Ascending aorta (tissue), 2 donors: ENCODE data around the gene PCBP3. TPM values are rescaled to one million over a fixed set of nuclear protein-coding genes. Genes with fewer than 3 reads are reported as not detected.

Source experiments
- DNase-seq, 2 donors: peaks; one replicate each; pipeline ENCODE4 v3.0.0-alpha.2; 2019; ENCODE audit warnings: low spot score in 2 of 2
- H3K27ac ChIP-seq, 2 donors: fragments of 200-600 bp; sonication (generic); one replicate each; pipeline ENCODE4 v1.5.1; 2016 to 2017; ENCODE audit warnings: mild to moderate bottlenecking in 1 of 2
- H3K27me3 ChIP-seq: fragments of 200-600 bp; sonication (generic); one replicate; pipeline ENCODE4 v1.5.1; 2017
- H3K36me3 ChIP-seq, 2 donors: fragments of 200-600 bp; sonication (generic); one replicate each; pipeline ENCODE4 v1.5.1; 2016
- H3K4me1 ChIP-seq, 2 donors: fragments of 200-600 bp; sonication (generic); one replicate each; pipeline ENCODE4 v1.5.1; 2016 to 2017; ENCODE audit warnings: mild to moderate bottlenecking in 1 of 2
- H3K4me3 ChIP-seq, 2 donors: fragments of 200-600 bp; sonication (generic); one replicate each; pipeline ENCODE4 v1.5.1; 2016 to 2017; ENCODE audit warnings: mild to moderate bottlenecking in 1 of 2
- H3K9me3 ChIP-seq, 2 donors: fragments of 200-600 bp; sonication (generic); one replicate each; pipeline ENCODE4 v1.5.1; 2016
- intact Hi-C: fragments of 100-400 bp; cut with DNase I; formaldehyde crosslinking; loops from one replicate; pipeline ENCODE4 v1.15.1; 2023
- total RNA-seq: library from RNA; depleted of rRNA; stranded (reverse); fragments of >200 nt; gene quantifications from one replicate; pipeline ENCODE4 v1.1.0, GENCODE V29; 2016
- TF ChIP-seq, protein P1 (sequence below), 3 experiments: fragments of 200-600 bp in 2 of 3; fragments of 450-650 bp in 1 of 3; sonication (generic) in 2 of 3; IDR thresholded peaks; one replicate each; pipeline ENCODE4 v1.5.1; 2016 to 2019; ENCODE audit warnings: antibody characterized with exemption in 3 of 3, mild to moderate bottlenecking in 1 of 3, moderate library complexity in 1 of 3

PCBP3 gene
- total RNA-seq, 1 donor from 2014 or later: not detected

DNA sequence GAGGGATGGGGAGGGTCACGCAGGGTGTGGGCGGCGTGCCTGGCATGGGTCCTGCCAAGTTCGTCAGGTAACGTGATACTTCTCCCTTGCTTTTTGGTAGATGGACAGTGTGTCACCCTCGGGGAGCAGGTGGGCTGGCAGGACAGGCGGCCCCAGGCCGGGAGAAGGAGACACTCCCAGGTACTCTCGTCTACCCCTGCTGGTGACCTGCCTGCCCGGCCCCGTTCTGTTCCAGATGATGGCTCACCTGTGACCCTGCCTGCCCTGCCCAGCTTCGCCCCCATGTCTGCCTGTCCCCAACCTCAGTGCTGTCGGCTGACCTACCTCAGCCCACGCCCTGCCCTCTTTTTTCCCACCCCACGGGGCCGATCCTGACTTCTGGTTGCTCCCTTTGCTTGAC, 144.7 kb downstream of the PCBP3 start:
- no peaks in the 10 kb centered on the region for H3K9me3 ChIP-seq
- no peak overlapping the region for H3K4me3 ChIP-seq
- H3K27me3 ChIP-seq: no peaks in the 10 kb centered on the region
- no peak for DNase-seq
- intact Hi-C loops: no loop called here
- TF ChIP-seq, protein P1, sequence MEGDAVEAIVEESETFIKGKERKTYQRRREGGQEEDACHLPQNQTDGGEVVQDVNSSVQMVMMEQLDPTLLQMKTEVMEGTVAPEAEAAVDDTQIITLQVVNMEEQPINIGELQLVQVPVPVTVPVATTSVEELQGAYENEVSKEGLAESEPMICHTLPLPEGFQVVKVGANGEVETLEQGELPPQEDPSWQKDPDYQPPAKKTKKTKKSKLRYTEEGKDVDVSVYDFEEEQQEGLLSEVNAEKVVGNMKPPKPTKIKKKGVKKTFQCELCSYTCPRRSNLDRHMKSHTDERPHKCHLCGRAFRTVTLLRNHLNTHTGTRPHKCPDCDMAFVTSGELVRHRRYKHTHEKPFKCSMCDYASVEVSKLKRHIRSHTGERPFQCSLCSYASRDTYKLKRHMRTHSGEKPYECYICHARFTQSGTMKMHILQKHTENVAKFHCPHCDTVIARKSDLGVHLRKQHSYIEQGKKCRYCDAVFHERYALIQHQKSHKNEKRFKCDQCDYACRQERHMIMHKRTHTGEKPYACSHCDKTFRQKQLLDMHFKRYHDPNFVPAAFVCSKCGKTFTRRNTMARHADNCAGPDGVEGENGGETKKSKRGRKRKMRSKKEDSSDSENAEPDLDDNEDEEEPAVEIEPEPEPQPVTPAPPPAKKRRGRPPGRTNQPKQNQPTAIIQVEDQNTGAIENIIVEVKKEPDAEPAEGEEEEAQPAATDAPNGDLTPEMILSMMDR (IDR thresholded peaks at IDR 0.05): no peak
- H3K36me3 ChIP-seq: no peaks in the 10 kb centered on the region
- no peak overlapping the region for H3K27ac ChIP-seq
- no peaks in the 10 kb centered on the region for H3K4me1 ChIP-seq

DNA sequence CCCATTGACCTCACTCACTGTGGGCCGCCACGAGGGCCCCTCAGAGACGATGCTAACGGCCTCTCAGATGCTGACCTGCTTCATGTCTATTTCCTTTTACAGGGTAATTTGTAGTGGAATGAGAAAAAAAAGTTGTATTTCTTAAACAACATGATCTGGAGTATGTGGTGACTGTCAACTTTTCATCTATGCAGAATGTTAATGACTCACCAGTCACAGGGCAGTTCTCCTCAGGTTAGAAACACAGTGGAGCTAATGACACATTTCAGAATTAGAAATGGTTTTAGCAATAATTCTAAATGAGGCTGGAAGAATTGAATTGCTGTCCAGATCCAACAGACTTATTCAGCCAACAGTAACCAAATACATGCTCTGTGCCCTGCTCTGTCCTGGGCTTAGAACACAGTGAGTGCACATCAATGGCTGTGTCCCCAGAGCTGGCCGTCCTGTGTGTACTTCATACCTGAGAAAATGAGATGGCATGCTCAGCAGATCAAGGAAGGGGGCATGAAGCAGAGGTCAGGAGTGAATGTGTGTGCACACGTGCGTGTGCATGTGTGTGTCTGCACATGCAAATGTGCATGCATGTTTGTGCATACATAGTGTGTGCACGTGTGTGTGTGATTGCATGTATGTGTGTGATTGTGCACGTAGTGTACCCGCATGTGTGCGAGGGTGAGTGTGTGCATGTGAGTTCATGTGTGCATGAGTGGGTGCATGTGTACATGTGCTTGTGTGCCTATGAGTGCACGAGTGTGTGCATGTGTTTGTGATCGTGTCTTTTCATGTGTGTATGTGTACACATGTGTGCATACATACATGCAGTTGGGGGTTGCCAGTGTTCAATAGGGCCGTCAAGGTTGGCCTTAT, 145.3 kb downstream of the PCBP3 start:
- DNase-seq: no peak
- TF ChIP-seq, protein P1 (IDR thresholded peaks at IDR 0.05): no peak
- H3K36me3 ChIP-seq: no peaks in the 10 kb centered on the region
- no peaks in the 10 kb centered on the region for H3K9me3 ChIP-seq
- intact Hi-C loops: no loop called here
- no peak overlapping the region for H3K4me3 ChIP-seq
- H3K4me1 ChIP-seq: no peaks in the 10 kb centered on the region
- no peak overlapping the region for H3K27ac ChIP-seq
- no peaks in the 10 kb centered on the region for H3K27me3 ChIP-seq

DNA sequence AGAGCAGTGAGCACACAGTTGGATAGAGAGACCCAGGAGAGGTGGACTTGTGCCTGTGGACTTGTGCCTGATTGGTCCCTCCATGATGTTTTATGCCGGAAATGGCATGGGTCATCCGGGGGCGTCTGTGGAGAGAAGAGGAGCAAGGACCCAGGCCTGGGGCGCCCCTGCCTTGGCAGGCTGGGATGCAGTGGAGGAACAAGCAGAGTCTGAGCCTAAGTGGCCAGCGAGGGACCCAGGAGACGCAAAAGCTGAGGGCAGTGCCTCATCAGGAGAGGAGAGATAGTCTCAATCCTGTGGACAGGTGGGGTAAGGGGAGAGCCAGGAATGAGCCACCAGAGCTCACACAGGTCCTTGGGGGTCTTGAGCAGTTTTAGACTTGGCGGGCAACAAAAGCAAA, 146.9 kb downstream of the PCBP3 start:
- no peaks in the 10 kb centered on the region for H3K4me1 ChIP-seq
- no peak overlapping the region for H3K4me3 ChIP-seq
- intact Hi-C loops: no loop called here
- DNase-seq: no peak
- no peaks in the 10 kb centered on the region for H3K27me3 ChIP-seq
- H3K27ac ChIP-seq: no peak overlapping the region
- no peaks in the 10 kb centered on the region for H3K36me3 ChIP-seq
- no peaks in the 10 kb centered on the region for H3K9me3 ChIP-seq
- TF ChIP-seq, protein P1 (IDR thresholded peaks at IDR 0.05): no peak

DNA sequence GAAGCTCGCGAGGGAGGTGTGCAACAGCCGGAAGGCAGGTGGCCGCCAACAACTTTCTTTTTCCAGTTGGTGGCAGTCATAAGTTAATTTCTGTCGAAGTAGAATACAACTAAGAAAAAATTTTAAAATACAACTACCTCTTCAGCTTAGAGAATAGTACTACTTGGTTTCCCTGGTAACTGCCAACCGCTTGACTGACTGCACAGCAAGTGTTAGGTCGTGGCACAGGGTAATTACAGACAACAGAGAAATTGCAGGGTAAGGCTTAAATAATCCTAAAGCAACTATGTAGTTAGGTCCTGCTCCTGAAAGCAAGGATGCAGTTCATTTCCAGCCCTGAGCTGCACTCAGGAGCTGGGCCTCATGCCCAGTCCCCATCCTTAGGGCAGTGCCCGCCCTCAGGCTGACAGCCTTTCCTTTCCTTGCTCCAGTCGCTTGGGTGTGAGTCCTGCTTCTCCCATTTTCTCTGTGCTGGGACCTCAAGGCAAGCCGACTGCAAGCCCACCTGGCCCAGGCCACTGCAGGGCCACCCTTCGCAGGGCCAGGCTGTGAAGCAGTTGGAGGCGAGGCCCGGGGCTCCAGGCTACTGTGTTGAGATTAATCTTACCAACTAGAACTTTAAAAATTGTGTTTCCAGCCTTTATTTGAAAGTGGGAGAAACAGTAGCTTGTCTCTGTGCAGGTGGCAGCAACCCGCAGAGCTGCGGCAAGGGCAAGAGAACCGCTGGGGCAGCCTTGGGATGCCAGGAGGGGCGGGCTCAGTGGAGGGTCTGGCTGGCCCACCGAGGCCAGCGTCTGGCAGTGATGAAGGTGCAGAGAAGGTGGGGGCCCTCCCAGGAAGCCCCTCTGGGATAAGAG, 148.3 kb downstream of the PCBP3 start:
- Histone ChIP-seq H3K9me3 (no peaks in the 10 kb centered on the region), H3K27ac (no peak overlapping the region), H3K4me1 (no peaks in the 10 kb centered on the region), H3K4me3 (no peak overlapping the region), H3K27me3 (no peaks in the 10 kb centered on the region), H3K36me3 (no peaks in the 10 kb centered on the region)
- TF ChIP-seq, protein P1 (IDR thresholded peaks at IDR 0.05): no peak
- DNase-seq: no peak
- intact Hi-C loops: no loop called here

DNA sequence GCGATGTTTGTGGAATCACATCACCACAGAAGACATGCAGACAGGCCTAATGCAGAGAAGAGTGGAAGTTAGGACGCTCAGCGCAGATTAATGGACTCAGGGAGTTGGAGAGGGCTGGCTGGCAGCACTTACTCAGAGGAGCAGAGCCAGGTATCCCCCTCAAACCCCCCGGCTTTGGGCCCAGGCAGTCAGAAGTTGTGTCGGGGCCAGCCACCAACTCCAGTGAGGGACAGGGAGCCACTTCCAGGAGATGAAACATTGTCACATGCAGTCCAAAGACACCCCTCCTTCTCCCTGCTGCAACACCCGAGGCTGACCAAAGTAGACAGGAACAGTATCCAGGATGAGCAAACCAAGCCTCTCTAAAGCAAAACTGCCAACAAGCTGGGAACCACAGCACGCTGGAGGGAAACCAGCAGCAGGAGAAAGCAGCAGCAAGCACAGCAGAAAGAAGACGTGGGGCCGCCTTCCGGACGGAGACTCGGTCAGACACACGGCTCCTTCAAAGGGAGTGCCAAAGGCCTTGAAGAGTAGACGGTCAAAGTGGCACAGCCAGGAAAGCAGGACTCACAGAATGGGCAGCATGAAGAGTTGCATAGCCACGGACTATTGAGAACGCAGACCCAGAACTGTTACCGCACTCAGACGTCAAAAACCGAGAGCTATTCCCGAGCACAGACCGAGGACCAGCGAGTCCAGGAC, 149.3 kb downstream of the PCBP3 start:
- no peak for DNase-seq
- no peaks in the 10 kb centered on the region for H3K4me1 ChIP-seq
- intact Hi-C loops: no loop called here
- no peak overlapping the region for H3K4me3 ChIP-seq
- no peaks in the 10 kb centered on the region for H3K27me3 ChIP-seq
- H3K36me3 ChIP-seq: no peaks in the 10 kb centered on the region
- TF ChIP-seq, protein P1 (IDR thresholded peaks at IDR 0.05): no peak
- no peaks in the 10 kb centered on the region for H3K9me3 ChIP-seq
- no peak overlapping the region for H3K27ac ChIP-seq
